IMR-90 (cell line): ENCODE measurements around the gene ASB14.

Source experiments
- CTCF ChIP-seq: conservative IDR thresholded peaks from 2 replicates; pipeline ENCODE4 v1.5.1; 2012; ENCODE audit warnings: mild to moderate bottlenecking, low read depth, low read length, improper control_type of control experiment
- MAZ ChIP-seq: IDR thresholded peaks from 2 replicates; pipeline ENCODE4 v1.6.1; 2012; ENCODE audit warnings: low read depth, mild to moderate bottlenecking, low read length, improper control_type of control experiment, moderate library complexity, borderline replicate concordance
- POLR2A ChIP-seq: IDR thresholded peaks from 2 replicates; pipeline ENCODE4 v1.6.1; 2012; ENCODE audit warnings: mild to moderate bottlenecking, low read depth, low read length
- RAD21 ChIP-seq: IDR thresholded peaks from 2 replicates; pipeline ENCODE4 v1.6.1; 2012; ENCODE audit warnings: low read length, improper control_type of control experiment
- RCOR1 ChIP-seq: IDR thresholded peaks from 2 replicates; pipeline ENCODE4 v1.6.1; 2012; ENCODE audit warnings: mild to moderate bottlenecking, low read length, improper control_type of control experiment; ENCODE audit not compliant: insufficient replicate concordance

- TF ChIP-seq POLR2A (no peak), MAZ (no peak), RAD21 (no peak), RCOR1 (no peak), CTCF (no peak)
Observed at GRCh38 chr3:57268416-57268815, 24.1 kb downstream of the ASB14 start.
